Mucosa of descending colon (tissue), 3 donors: ENCODE measurements around the gene RXFP1. TPM values are rescaled to one million over a fixed set of nuclear protein-coding genes. Genes with fewer than 3 reads are reported as not detected.
"Not testable (repeated sequence)": the region's sequence is repeated elsewhere in the genome, so short reads cannot be mapped to it uniquely, and the experiment has no call there.

Experiments used
- ATAC-seq: fragments of 200-7000 bp; cut with Tn5 transposase; one replicate; pipeline ENCODE4 v1.9.1; 2020; ENCODE audit warnings: mild to moderate bottlenecking, moderate library complexity
- DNase-seq, 3 donors: peaks; one replicate each; pipeline ENCODE4 v3.0.0-alpha.2; 2020
- H3K36me3 ChIP-seq: fragments of 200-600 bp; one replicate; pipeline ENCODE4 v1.8.0; 2021; ENCODE audit warnings: low read depth, mild to moderate bottlenecking
- H3K4me1 ChIP-seq: fragments of 200-600 bp; one replicate; pipeline ENCODE4 v1.8.0; 2021; ENCODE audit warnings: low read depth, mild to moderate bottlenecking
- H3K4me3 ChIP-seq: fragments of 200-600 bp; one replicate; pipeline ENCODE4 v1.8.0; 2021; ENCODE audit warnings: mild to moderate bottlenecking
- H3K9me3 ChIP-seq: fragments of 200-600 bp; one replicate; pipeline ENCODE4 v1.8.0; 2021; ENCODE audit warnings: mild to moderate bottlenecking
- CTCF ChIP-seq: fragments of 200-600 bp; IDR thresholded peaks from one replicate; pipeline ENCODE4 v1.8.0; 2022; ENCODE audit warnings: antibody characterized with exemption, mild to moderate bottlenecking
- intact Hi-C, 2 donors: fragments of 100-400 bp; cut with DNase I in 1 of 2; cut with micrococcal nuclease in 1 of 2; formaldehyde crosslinking; loops; one replicate each; pipeline versions ENCODE4 v1.11.0 to v1.11.1; 2022; cut with DNase I, micrococcal nuclease
- total RNA-seq, 3 donors: library from RNA; stranded (reverse); fragmentation: NEBNext Ultra II Directional in 2 of 3; extraction: Animal tissue kit (Norgen Biotek cat#: 25700) in 2 of 3; gene quantifications; one replicate each; pipeline versions ENCODE4 v1.2.1 to v1.2.4, GENCODE V29; 2021 to 2023
- donor health status: DM: no; HTN: no; CAD: no; lungs with moderate emphysema.
- donor health status: DM: no; HTN: no; CAD: no.
- donor health status: DM: no; HTN: yes; CAD: no.

RXFP1 gene
- total RNA-seq, 3 donors from 2014 or later, result 0.22 to 0.27 TPM; not detected in 1

- H3K4me1 ChIP-seq, result no peaks in the 10 kb centered on the region
- no peaks in the 10 kb centered on the region for H3K9me3 ChIP-seq
- H3K36me3 ChIP-seq, result no peaks in the 10 kb centered on the region
- no peak overlapping the region for H3K4me3 ChIP-seq
- DNase-seq, result no peak
- intact Hi-C loops, result no loop called here
- TF ChIP-seq CTCF, result no peak
- no peak for ATAC-seq
These were observed 127.5 kb downstream of the RXFP1 start for GRCh38 chr4:158649111-158649680.

GRCh38 chr4:158652920-158653319, 131.2 kb downstream of the RXFP1 start:
- intact Hi-C loops, result no loop called here
- Histone ChIP-seq H3K36me3 (no peaks in the 10 kb centered on the region), H3K4me1 (no peaks in the 10 kb centered on the region), H3K9me3 (no peaks in the 10 kb centered on the region), H3K4me3 (no peak overlapping the region)
- no peak for ATAC-seq
- TF ChIP-seq CTCF, result no peak
- DNase-seq, result no peak

GRCh38 chr4:158656439-158656838, 134.8 kb downstream of the RXFP1 start:
- no peak for ATAC-seq
- intact Hi-C loops, result no loop called here
- TF ChIP-seq CTCF, result no peak

GRCh38 chr4:158657291-158657690, 135.6 kb downstream of the RXFP1 start:
- Histone ChIP-seq H3K4me3 (no peak overlapping the region), H3K9me3 (no peaks in the 10 kb centered on the region), H3K4me1 (no peaks in the 10 kb centered on the region), H3K36me3 (no peaks in the 10 kb centered on the region)
- ATAC-seq, result no peak
- DNase-seq, result no peak
- TF ChIP-seq CTCF, result no peak
- intact Hi-C loops, result no loop called here

More at GRCh38 chr4:158656439-158656838, 134.8 kb downstream of the RXFP1 start:
- H3K36me3 ChIP-seq, result no peaks in the 10 kb centered on the region
- no peaks in the 10 kb centered on the region for H3K9me3 ChIP-seq
- H3K4me3 ChIP-seq, result no peak overlapping the region
- no peak for DNase-seq
- no peaks in the 10 kb centered on the region for H3K4me1 ChIP-seq

GRCh38 chr4:158663255-158663654, 141.6 kb downstream of the RXFP1 start:
- H3K36me3 ChIP-seq, H3K4me3 ChIP-seq, ATAC-seq, H3K9me3 ChIP-seq, DNase-seq, H3K4me1 ChIP-seq, intact Hi-C loops: not testable (repeated sequence)

GRCh38 chr4:158663707-158664625, 142.3 kb downstream of the RXFP1 start:
- intact Hi-C loops, DNase-seq, H3K9me3 ChIP-seq, ATAC-seq, H3K4me1 ChIP-seq, H3K36me3 ChIP-seq, H3K4me3 ChIP-seq: not testable (repeated sequence)
